ENCODE results near the gene DPH7. TPM values are rescaled to one million over a fixed set of nuclear protein-coding genes. Genes with fewer than 3 reads are reported as not detected.

The DPH7 gene
- total RNA-seq, 2 donors from 2014 or later = 15.9 to 17.7 TPM

DNA sequence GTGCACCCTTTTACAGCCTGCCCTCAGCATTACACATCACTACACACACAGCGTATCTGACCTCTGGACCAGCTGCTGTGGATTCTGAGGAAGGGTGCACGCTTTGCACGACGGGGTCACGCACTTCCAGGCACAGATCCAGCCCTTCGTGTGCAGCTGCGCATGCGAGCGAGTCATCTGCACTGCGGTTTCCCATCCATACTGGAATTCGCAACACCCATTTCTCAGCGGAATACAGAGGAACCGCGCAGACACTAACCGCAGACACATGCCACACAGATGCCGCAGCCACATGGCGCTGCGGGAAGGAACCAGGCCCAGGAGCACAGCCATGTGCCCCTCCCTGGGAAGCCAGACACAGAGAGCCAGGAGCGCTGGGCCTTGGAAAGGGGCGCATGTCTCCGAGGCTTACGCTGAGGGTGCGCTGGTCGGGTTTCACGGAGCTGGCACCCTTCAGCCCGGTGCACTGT, 72.0 kb downstream of the DPH7 start:
- intact Hi-C loops (cut with DNase I) = no loop called here
- DNase-seq (ENCODE audit: low spot score) = no peak

DNA sequence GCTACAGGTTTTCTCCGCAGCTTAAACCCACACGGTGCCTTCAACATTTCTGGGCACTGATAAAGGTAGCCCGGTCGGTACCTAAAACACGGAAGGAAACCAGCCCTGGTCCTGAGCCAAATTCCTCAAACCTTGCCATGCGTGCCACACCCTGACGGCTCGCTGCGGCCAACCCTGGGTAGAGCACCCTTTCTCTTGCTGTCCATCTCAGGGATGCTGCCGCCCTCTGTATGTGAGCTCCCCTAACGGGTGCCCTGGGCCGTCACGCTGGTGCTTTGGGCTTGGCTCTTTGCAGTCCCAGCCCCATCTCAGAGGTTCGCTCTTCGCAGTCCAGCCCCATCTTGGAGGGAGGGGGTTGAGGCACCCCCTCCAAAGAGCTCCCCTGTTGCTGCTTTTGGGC, 72.5 kb downstream of the DPH7 start:
- no peak for DNase-seq (ENCODE audit: low spot score)
- intact Hi-C loops (cut with DNase I) = no loop called here

DNA sequence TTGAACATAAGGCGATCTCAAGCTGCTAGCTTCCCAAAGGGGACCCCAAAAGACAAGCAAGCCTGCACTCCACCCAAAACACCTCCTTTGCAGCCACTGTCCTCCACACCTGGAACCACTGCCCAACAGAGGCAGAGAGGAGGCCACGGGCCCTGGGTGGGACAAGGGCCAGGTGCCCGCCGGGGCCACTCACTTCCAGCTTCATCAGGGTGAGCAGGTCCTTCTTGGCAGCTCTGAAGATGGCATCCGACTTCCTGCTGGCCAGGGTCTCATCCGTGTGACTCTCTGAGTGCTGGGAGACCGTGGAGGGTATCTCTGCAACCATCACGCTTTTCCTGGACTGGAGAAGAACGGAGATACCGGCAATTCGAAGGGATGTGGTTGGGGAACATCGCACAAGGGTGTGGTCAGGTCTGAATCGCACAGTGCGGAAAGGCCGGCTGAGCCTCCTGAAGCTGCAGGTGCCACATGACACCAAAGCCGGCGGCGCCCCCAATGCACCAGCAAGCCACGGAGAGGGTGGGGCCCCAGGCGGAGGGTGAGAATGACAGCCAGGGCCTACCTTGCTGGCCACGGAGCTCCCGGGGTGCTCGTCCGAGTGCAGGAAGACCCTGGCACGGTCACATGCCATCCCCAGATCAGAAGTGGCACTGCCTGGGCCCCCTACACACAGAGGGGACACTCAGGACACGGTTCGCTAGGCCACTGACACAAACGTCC, 73.1 kb downstream of the DPH7 start:
- intact Hi-C loops (cut with DNase I) = no loop called here
- DNase-seq (ENCODE audit: low spot score) = no peak

Other genes starting within 250 kb of the DPH7 start
- gene EXD3, start 155.8 kb downstream of the DPH7 start, total RNA-seq = 10 to 100 TPM; 13.9 to 14.6 TPM
- 1 to 10 TPM; 2.0 to 2.7 TPM for gene NOXA1, start 155.5 kb downstream of the DPH7 start, total RNA-seq
- not detected for gene ENTPD8, start 137.6 kb downstream of the DPH7 start, total RNA-seq
- gene NSMF, start 119.6 kb downstream of the DPH7 start, total RNA-seq = 10 to 100 TPM; 47.6 to 55.5 TPM
- gene PNPLA7, start 28.5 kb downstream of the DPH7 start, total RNA-seq = 1 to 10 TPM; 3.2 to 4.6 TPM
- gene MRPL41, start 27.0 kb downstream of the DPH7 start, total RNA-seq = 10 to 100 TPM; 24.4 to 27.3 TPM
- gene ZMYND19, start 11.6 kb upstream of the DPH7 start, total RNA-seq = 10 to 100 TPM in 1 of 2 donors, 1 to 10 TPM in 1; 9.1 to 11.0 TPM
- 10 to 100 TPM; 14.9 to 18.0 TPM for gene ARRDC1, start 26.8 kb upstream of the DPH7 start, total RNA-seq
- gene EHMT1, start 40.1 kb upstream of the DPH7 start, total RNA-seq = 10 to 100 TPM; 56.2 to 59.6 TPM

Data from posterior vena cava (tissue), 2 donors.